SK-N-SH (cell line): ENCODE measurements around the gene UGT2B11. TPM values are rescaled to one million over a fixed set of nuclear protein-coding genes. Genes with fewer than 3 reads are reported as not detected.

Experiments used
- CTCF ChIA-PET: fragments of 300-600, 350-600 bp; formaldehyde crosslinking; extraction: SDS; loops from one replicate; lab custom pipeline; 2021; lab: Yijun Ruan, JAX
- POLR2A ChIA-PET: fragments of 350-600 bp; sonication (Branson Sonifier 250); formaldehyde crosslinking; extraction: SDS; loops from one replicate; lab custom pipeline; 2020; ENCODE audit warnings: antibody characterized with exemption, inconsistent platforms; lab: Yijun Ruan, JAX
- DNase-seq: peaks from one replicate; pipeline ENCODE4 v3.0.0; 2012
- H2AFZ ChIP-seq: fragments of 200-600 bp; sonication (generic); 2 replicates; pipeline ENCODE4 v1.8.1; 2016; ENCODE audit warnings: antibody characterized with exemption, mild to moderate bottlenecking, low read depth
- H3F3A ChIP-seq: fragments of 200-600 bp; sonication (generic); replicated peaks from 2 replicates; pipeline ENCODE3; 2016; ENCODE audit warnings: antibody characterized with exemption, mild to moderate bottlenecking; ENCODE audit not compliant: insufficient read depth
- H3K27ac ChIP-seq, 2 experiments: fragments of 200-500 bp in 1 of 2; fragments of 200-600 bp in 1 of 2; sonication (Bioruptor generic) in 1 of 2; sonication (generic), shearing (Covaris generic) in 1 of 2; 2 replicates each; pipeline versions ENCODE4 v1.5.1 to v1.6.1; 2014 to 2016; ENCODE audit warnings: low read depth in 2 of 2, inconsistent platforms in 1 of 2, low read length in 1 of 2, mild to moderate bottlenecking in 1 of 2, mixed read lengths in 1 of 2
- H3K27me3 ChIP-seq: fragments of 200-600 bp; sonication (generic), shearing (Covaris generic); 2 replicates; pipeline ENCODE4 v1.6.1; 2016; ENCODE audit warnings: mixed run types; ENCODE audit not compliant: insufficient read depth
- H3K36me3 ChIP-seq, 2 experiments: fragments of 200-500 bp in 1 of 2; fragments of 200-600 bp in 1 of 2; sonication (Bioruptor generic) in 1 of 2; sonication (generic) in 1 of 2; replicated peaks in 1 of 2; 2 replicates each; pipeline versions ENCODE3 to v1.5.1; 2014 to 2016; ENCODE audit warnings: low read length in 1 of 2, mild to moderate bottlenecking in 1 of 2; ENCODE audit not compliant: insufficient read depth in 2 of 2, control insufficient read depth in 1 of 2
- H3K4me1 ChIP-seq, 2 experiments: fragments of 200-500 bp in 1 of 2; fragments of 200-600 bp in 1 of 2; sonication (Bioruptor generic) in 1 of 2; sonication (generic), shearing (Covaris generic) in 1 of 2; 2 replicates each; pipeline versions ENCODE4 v1.5.1 to v1.6.1; 2014 to 2016; ENCODE audit warnings: low read depth in 1 of 2, low read length in 1 of 2, mixed run types in 1 of 2; ENCODE audit not compliant: insufficient read depth in 2 of 2, control insufficient read depth in 1 of 2
- H3K4me2 ChIP-seq: fragments of 200-600 bp; sonication (generic), shearing (Covaris generic); 2 replicates; pipeline ENCODE4 v1.6.1; 2017; ENCODE audit warnings: mixed run types
- H3K4me3 ChIP-seq, 2 experiments: fragments of 200-500 bp in 1 of 2; fragments of 200-600 bp in 1 of 2; sonication (Bioruptor generic) in 1 of 2; sonication (generic), shearing (Covaris generic) in 1 of 2; 2 replicates each; pipeline versions ENCODE4 v1.5.1 to v1.8.1; 2014 to 2016; ENCODE audit warnings: low read depth in 2 of 2, inconsistent platforms in 1 of 2, low read length in 1 of 2, mild to moderate bottlenecking in 1 of 2, mixed read lengths in 1 of 2, moderate library complexity in 1 of 2
- H3K79me2 ChIP-seq: fragments of 200-600 bp; sonication (generic); 2 replicates; pipeline ENCODE4 v1.8.1; 2017; ENCODE audit warnings: mild to moderate bottlenecking; ENCODE audit not compliant: insufficient read depth
- H3K9ac ChIP-seq: fragments of 200-600 bp; sonication (generic); 2 replicates; pipeline ENCODE4 v1.6.1; 2017; ENCODE audit warnings: mixed run types
- H3K9me2 ChIP-seq: fragments of 200-600 bp; sonication (generic); 2 replicates; pipeline ENCODE4 v1.6.1; 2017; ENCODE audit warnings: mixed run types
- H3K9me3 ChIP-seq: fragments of 200-600 bp; sonication (generic); 2 replicates; pipeline ENCODE4 v1.6.1; 2017; ENCODE audit warnings: mixed run types, mild to moderate bottlenecking, moderate library complexity
- H4K20me1 ChIP-seq: fragments of 200-600 bp; sonication (generic); 2 replicates; pipeline ENCODE4 v1.6.1; 2017; ENCODE audit warnings: mild to moderate bottlenecking, mixed run types; ENCODE audit not compliant: insufficient read depth
- CHD2 ChIP-seq: fragments of 150-350 bp; IDR thresholded peaks from 2 replicates; pipeline ENCODE4 v1.6.1; 2018; ENCODE audit warnings: low read length; ENCODE audit not compliant: partially characterized antibody
- ELF1 ChIP-seq: IDR thresholded peaks from 2 replicates; pipeline ENCODE4 v1.4.0; 2012
- EP300 ChIP-seq, 2 experiments: IDR thresholded peaks; 2 replicates each; pipeline versions ENCODE4 v1.4.0 to v1.6.1; 2012; ENCODE audit warnings: borderline replicate concordance in 1 of 2, low read depth in 1 of 2, low read length in 1 of 2
- EZH2phosphoT487 ChIP-seq: fragments of 200-600 bp; sonication (generic); IDR thresholded peaks from 2 replicates; pipeline ENCODE4 v1.6.1; 2017; ENCODE audit warnings: low read depth, mixed run types, mild to moderate bottlenecking, antibody characterized with exemption, moderate library complexity, borderline replicate concordance
- FOSL2 ChIP-seq: IDR thresholded peaks from 2 replicates; pipeline ENCODE4 v1.4.0; 2012; ENCODE audit warnings: low read depth, mild to moderate bottlenecking, moderate library complexity, borderline replicate concordance
- FOXJ3 ChIP-seq: sonication (generic); formaldehyde crosslinking; IDR thresholded peaks from 2 replicates; pipeline ENCODE4 v1.5.1; 2020; ENCODE audit warnings: mild to moderate bottlenecking, missing genetic modification reagents
- GATA2 ChIP-seq: sonication (generic); formaldehyde crosslinking; IDR thresholded peaks from 2 replicates; pipeline ENCODE4 v1.5.0; 2020; ENCODE audit warnings: mild to moderate bottlenecking, missing genetic modification reagents
- MEF2A ChIP-seq: IDR thresholded peaks from 2 replicates; pipeline ENCODE4 v1.4.0; 2012; ENCODE audit warnings: low read depth, borderline replicate concordance
- MXI1 ChIP-seq: IDR thresholded peaks from 2 replicates; pipeline ENCODE4 v1.6.1; 2012; ENCODE audit warnings: mild to moderate bottlenecking, low read depth, low read length, improper control_type of control experiment
- RAD21 ChIP-seq: IDR thresholded peaks from 2 replicates; pipeline ENCODE4 v1.6.1; 2012; ENCODE audit warnings: mild to moderate bottlenecking, low read length
- RCOR1 ChIP-seq: fragments of 150-350 bp; IDR thresholded peaks from 2 replicates; pipeline ENCODE4 v1.6.1; 2017; ENCODE audit warnings: antibody characterized with exemption, low read length
- RFX5 ChIP-seq: IDR thresholded peaks from 2 replicates; pipeline ENCODE4 v1.6.1; 2012; ENCODE audit warnings: mild to moderate bottlenecking, improper control_type of control experiment, low read length
- RXRA ChIP-seq: IDR thresholded peaks from 2 replicates; pipeline ENCODE4 v1.4.0; 2012; ENCODE audit warnings: low read depth, mild to moderate bottlenecking, borderline replicate concordance
- SIN3A ChIP-seq: IDR thresholded peaks from 2 replicates; pipeline ENCODE4 v1.6.1; 2012; ENCODE audit warnings: low read depth, mild to moderate bottlenecking, low read length, moderate library complexity, borderline replicate concordance
- SMC3 ChIP-seq: IDR thresholded peaks from 2 replicates; pipeline ENCODE4 v1.6.1; 2012; ENCODE audit warnings: low read depth, low read length, improper control_type of control experiment
- TAF1 ChIP-seq: IDR thresholded peaks from 2 replicates; pipeline ENCODE4 v1.6.1; 2012; ENCODE audit warnings: low read depth, mild to moderate bottlenecking, low read length, moderate library complexity, borderline replicate concordance
- TCF12 ChIP-seq: IDR thresholded peaks from 2 replicates; pipeline ENCODE4 v1.4.0; 2012
- YY1 ChIP-seq: IDR thresholded peaks from 2 replicates; pipeline ENCODE4 v1.4.0; 2012; ENCODE audit warnings: low read depth, mild to moderate bottlenecking
- WGBS: methylation state at CpG from one replicate; pipeline ENCODE4 v1.1.6; 2017; ENCODE audit warnings: low lambda C conversion rate; 5-methylcytosine and 5-hydroxymethylcytosine counted together
- polyA plus RNA-seq, 3 experiments: library from polyadenylated mRNA; depleted of rRNA; stranded (reverse); fragments of >200 nt; gene quantifications; 2 replicates each; pipeline ENCODE4 v1.2.3, GENCODE V29; 2012
- TF ChIP-seq, protein P1 (sequence below): IDR thresholded peaks from 2 replicates; pipeline ENCODE4 v1.4.0; 2012; ENCODE audit warnings: low read depth, borderline replicate concordance
- TF ChIP-seq, protein P2 (sequence below): IDR thresholded peaks from 2 replicates; pipeline ENCODE4 v1.4.0; 2012; ENCODE audit warnings: low read depth
- TF ChIP-seq, protein P3 (sequence below): fragments of 150-350 bp; IDR thresholded peaks from 2 replicates; pipeline ENCODE4 v1.6.1; 2016; ENCODE audit warnings: mild to moderate bottlenecking, low read depth, low read length
- TF ChIP-seq, protein P4 (sequence below): IDR thresholded peaks from 2 replicates; pipeline ENCODE4 v1.6.1; 2012; ENCODE audit warnings: mild to moderate bottlenecking, low read depth, low read length, moderate library complexity

The UGT2B11 gene
- polyA plus RNA-seq, 1 of the 3 experiments (the other 2 are of a cell fraction) = not detected

DNA sequence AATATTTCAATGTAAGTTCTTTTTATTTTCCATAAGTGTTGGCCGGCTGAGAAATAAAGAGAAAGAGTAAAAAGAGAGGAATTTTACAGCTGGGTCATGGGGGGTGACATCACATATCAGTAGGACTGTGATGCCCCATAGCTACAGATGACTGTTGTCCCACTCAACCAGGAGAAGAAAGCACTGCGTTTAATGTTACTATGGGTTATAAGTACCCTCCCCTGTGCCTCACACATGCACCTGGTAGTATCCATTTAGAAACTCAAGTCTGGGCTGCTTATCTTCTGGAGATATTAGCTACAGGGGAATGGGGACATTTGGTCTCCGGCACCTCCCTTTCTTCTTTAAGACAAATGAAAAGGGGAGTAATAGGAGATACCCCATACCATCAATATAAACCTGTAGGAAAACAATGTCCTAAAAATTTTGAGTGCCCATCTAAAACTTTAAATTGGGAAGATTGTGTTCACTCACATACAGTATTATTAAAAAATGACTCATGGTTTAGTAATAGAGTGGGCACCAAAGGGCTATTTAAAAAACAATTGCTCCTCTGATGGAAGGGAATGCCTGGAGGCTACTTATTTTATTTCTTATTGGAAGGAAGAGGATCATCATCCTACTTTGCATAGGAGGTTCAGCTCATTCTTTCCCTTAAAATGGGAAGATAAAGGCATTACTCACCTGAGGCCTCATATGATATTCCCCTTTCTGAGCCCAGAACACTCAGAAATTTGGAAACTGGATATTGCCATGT is 18.2 kb downstream of the UGT2B11 start:
- DNase-seq = no peak

DNA sequence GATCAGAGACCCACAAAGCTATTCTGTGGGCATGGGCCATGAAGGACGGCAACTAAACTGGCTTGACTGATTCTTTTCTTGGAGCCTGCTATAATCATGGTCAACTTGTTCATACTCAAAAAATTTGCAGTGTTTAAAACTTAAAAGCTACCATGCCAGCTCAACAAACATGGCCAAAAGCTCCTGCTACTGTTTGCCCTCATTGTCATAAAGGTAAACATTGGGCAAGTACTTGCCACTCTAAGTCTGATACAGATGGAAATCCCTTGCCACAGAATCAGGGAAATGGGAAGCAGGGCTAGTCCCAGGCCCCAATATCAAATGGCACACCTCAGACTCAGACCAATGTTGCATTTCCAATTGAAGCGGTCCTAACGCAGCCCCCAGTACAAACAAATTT is 20.4 kb downstream of the UGT2B11 start:
- H3K4me1 ChIP-seq = no peaks in the 10 kb centered on the region
- WGBS = 24% methylated on average over 3 of the region's 3 CpGs
- CTCF ChIA-PET = no interaction called here
- TF ChIP-seq, protein P1, sequence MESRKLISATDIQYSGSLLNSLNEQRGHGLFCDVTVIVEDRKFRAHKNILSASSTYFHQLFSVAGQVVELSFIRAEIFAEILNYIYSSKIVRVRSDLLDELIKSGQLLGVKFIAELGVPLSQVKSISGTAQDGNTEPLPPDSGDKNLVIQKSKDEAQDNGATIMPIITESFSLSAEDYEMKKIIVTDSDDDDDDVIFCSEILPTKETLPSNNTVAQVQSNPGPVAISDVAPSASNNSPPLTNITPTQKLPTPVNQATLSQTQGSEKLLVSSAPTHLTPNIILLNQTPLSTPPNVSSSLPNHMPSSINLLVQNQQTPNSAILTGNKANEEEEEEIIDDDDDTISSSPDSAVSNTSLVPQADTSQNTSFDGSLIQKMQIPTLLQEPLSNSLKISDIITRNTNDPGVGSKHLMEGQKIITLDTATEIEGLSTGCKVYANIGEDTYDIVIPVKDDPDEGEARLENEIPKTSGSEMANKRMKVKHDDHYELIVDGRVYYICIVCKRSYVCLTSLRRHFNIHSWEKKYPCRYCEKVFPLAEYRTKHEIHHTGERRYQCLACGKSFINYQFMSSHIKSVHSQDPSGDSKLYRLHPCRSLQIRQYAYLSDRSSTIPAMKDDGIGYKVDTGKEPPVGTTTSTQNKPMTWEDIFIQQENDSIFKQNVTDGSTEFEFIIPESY = no peak
- TF ChIP-seq FOSL2 = no peak
- TF ChIP-seq TAF1 = no peak
- TF ChIP-seq GATA2 (CRISPR knock-in tag) = no peak
- no peak for TF ChIP-seq MEF2A
- no peak for TF ChIP-seq RCOR1
- TF ChIP-seq RXRA = no peak
- no peak for TF ChIP-seq ELF1
- TF ChIP-seq, protein P2, sequence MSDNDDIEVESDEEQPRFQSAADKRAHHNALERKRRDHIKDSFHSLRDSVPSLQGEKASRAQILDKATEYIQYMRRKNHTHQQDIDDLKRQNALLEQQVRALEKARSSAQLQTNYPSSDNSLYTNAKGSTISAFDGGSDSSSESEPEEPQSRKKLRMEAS = no peak
- no peak for TF ChIP-seq TCF12
- TF ChIP-seq MXI1 = no peak
- TF ChIP-seq, protein P3, sequence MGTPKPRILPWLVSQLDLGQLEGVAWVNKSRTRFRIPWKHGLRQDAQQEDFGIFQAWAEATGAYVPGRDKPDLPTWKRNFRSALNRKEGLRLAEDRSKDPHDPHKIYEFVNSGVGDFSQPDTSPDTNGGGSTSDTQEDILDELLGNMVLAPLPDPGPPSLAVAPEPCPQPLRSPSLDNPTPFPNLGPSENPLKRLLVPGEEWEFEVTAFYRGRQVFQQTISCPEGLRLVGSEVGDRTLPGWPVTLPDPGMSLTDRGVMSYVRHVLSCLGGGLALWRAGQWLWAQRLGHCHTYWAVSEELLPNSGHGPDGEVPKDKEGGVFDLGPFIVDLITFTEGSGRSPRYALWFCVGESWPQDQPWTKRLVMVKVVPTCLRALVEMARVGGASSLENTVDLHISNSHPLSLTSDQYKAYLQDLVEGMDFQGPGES = no peak
- no peak for TF ChIP-seq RFX5

More for the DNA sequence above, 18.2 kb downstream of the UGT2B11 start:
- Histone ChIP-seq H4K20me1 (no peaks in the 10 kb centered on the region), H3K36me3 (no peaks in the 10 kb centered on the region), H3K4me2 (no peak overlapping the region), H3K4me3 (no peak overlapping the region), H3K79me2 (no peaks in the 10 kb centered on the region), H3K9ac (no peak overlapping the region), H3K9me2 (no peaks in the 10 kb centered on the region), H3F3A (no peaks in the 10 kb centered on the region), H2AFZ (no peak overlapping the region), H3K27ac (no peak overlapping the region), H3K9me3 (no peaks in the 10 kb centered on the region), H3K4me1 (no peaks in the 10 kb centered on the region), H3K27me3 (no peaks in the 10 kb centered on the region)
- TF ChIP-seq FOXJ3 = no peak
- no peak for TF ChIP-seq MEF2A
- TF ChIP-seq CHD2 = no peak
- TF ChIP-seq RXRA = no peak
- no peak for TF ChIP-seq YY1
- no peak for TF ChIP-seq SMC3
- TF ChIP-seq, protein P4, sequence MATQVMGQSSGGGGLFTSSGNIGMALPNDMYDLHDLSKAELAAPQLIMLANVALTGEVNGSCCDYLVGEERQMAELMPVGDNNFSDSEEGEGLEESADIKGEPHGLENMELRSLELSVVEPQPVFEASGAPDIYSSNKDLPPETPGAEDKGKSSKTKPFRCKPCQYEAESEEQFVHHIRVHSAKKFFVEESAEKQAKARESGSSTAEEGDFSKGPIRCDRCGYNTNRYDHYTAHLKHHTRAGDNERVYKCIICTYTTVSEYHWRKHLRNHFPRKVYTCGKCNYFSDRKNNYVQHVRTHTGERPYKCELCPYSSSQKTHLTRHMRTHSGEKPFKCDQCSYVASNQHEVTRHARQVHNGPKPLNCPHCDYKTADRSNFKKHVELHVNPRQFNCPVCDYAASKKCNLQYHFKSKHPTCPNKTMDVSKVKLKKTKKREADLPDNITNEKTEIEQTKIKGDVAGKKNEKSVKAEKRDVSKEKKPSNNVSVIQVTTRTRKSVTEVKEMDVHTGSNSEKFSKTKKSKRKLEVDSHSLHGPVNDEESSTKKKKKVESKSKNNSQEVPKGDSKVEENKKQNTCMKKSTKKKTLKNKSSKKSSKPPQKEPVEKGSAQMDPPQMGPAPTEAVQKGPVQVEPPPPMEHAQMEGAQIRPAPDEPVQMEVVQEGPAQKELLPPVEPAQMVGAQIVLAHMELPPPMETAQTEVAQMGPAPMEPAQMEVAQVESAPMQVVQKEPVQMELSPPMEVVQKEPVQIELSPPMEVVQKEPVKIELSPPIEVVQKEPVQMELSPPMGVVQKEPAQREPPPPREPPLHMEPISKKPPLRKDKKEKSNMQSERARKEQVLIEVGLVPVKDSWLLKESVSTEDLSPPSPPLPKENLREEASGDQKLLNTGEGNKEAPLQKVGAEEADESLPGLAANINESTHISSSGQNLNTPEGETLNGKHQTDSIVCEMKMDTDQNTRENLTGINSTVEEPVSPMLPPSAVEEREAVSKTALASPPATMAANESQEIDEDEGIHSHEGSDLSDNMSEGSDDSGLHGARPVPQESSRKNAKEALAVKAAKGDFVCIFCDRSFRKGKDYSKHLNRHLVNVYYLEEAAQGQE = no peak
- TF ChIP-seq EP300 (IDR thresholded peaks at IDR 0.05; ENCODE audit: borderline replicate concordance in 1 of 2, low read depth in 1 of 2, low read length in 1 of 2) = no peak
- TF ChIP-seq EZH2phosphoT487 = no peak
- TF ChIP-seq TAF1 = no peak
- TF ChIP-seq, protein P2 = no peak
- TF ChIP-seq RAD21 = no peak
- no peak for TF ChIP-seq SIN3A
- POLR2A ChIA-PET = no interaction called here
- 6% methylated on average over 3 of the region's 3 CpGs for WGBS
- CTCF ChIA-PET = no interaction called here

More for the DNA sequence above, 20.4 kb downstream of the UGT2B11 start:
- DNase-seq = no peak
- H3K4me2 ChIP-seq = no peak overlapping the region
- H3K36me3 ChIP-seq = no peaks in the 10 kb centered on the region
- POLR2A ChIA-PET = no interaction called here
- no peak overlapping the region for H3K27ac ChIP-seq
- no peaks in the 10 kb centered on the region for H3K9me2 ChIP-seq
- H3F3A ChIP-seq = no peaks in the 10 kb centered on the region
- no peak overlapping the region for H3K4me3 ChIP-seq
- H3K9me3 ChIP-seq = no peaks in the 10 kb centered on the region
- no peak overlapping the region for H3K9ac ChIP-seq
- H2AFZ ChIP-seq = no peak overlapping the region
- H3K27me3 ChIP-seq = no peaks in the 10 kb centered on the region
- no peaks in the 10 kb centered on the region for H4K20me1 ChIP-seq
- no peaks in the 10 kb centered on the region for H3K79me2 ChIP-seq
